CD4-positive, alpha-beta T cell treated with Interleukin-6 for 4 hours (primary cell): ENCODE results near the gene NRM.
"Not testable (repeated sequence)": the region's sequence is repeated elsewhere in the genome, so short reads cannot be mapped to it uniquely, and the experiment has no call there.

Experiments
- DNase-seq: peaks from one replicate; pipeline ENCODE4 v3.0.0-alpha.2; 2020; ENCODE audit warnings: mixed read lengths

NRM gene

GRCh38 chr6:30719791-30720737 lies 29.3 kb upstream of the NRM start, which contains the start of gene TUBB:
TUBB (plus strand) TSS chr6:30720352; CDS start chr6:30720507, 155 bp downstream.
- DNase-seq = peak; percentile 97

- DNase-seq = no peak
Observed at GRCh38 chr6:30719356-30719755, 28.6 kb upstream of the NRM start.

GRCh38 chr6:30717845-30718720 lies 27.3 kb upstream of the NRM start:
- not testable (repeated sequence) for DNase-seq

GRCh38 chr6:30717129-30717844 lies 26.5 kb upstream of the NRM start, which contains the start of gene MDC1:
MDC1 (minus strand) TSS chr6:30717281; CDS start chr6:30715175, 2,106 bp downstream.
- DNase-seq = peak; percentile 99

GRCh38 chr6:30716879-30717128 lies 26.0 kb upstream of the NRM start:
- no peak for DNase-seq

GRCh38 chr6:30714263-30714662 lies 23.5 kb upstream of the NRM start:
- DNase-seq = no peak

GRCh38 chr6:30712441-30712945 lies 21.7 kb upstream of the NRM start:
- no peak for DNase-seq

GRCh38 chr6:30711758-30712380 lies 21.1 kb upstream of the NRM start:
- DNase-seq = no peak

- DNase-seq = no peak
Observed at GRCh38 chr6:30709101-30709868, 18.5 kb upstream of the NRM start.

GRCh38 chr6:30707281-30707850 lies 16.6 kb upstream of the NRM start:
- no peak for DNase-seq

- no peak for DNase-seq
Observed at GRCh38 chr6:30705620-30706019, 14.8 kb upstream of the NRM start.

GRCh38 chr6:30703821-30704220 lies 13.0 kb upstream of the NRM start:
- no peak for DNase-seq

GRCh38 chr6:30703011-30703410 lies 12.2 kb upstream of the NRM start:
- no peak for DNase-seq

- DNase-seq = no peak
Observed at GRCh38 chr6:30700340-30700739, 9.6 kb upstream of the NRM start.

- DNase-seq = no peak
Observed at GRCh38 chr6:30696432-30696831, 5.6 kb upstream of the NRM start.

- no peak for DNase-seq
Observed at GRCh38 chr6:30691208-30691847, 544 bp upstream of the NRM start.

- no peak for DNase-seq
Observed at GRCh38 chr6:30689985-30690384, 799 bp downstream of the NRM start.

- no peak for DNase-seq
Observed at GRCh38 chr6:30689022-30689865, 1.5 kb downstream of the NRM start.

GRCh38 chr6:30688569-30688968 lies 2.2 kb downstream of the NRM start:
- peak; percentile 30 for DNase-seq
